ENCODE data around the gene RTF2.
"Not testable (repeated sequence)": the region's sequence is repeated elsewhere in the genome, so short reads cannot be mapped to it uniquely, and the experiment has no call there.

DNA sequence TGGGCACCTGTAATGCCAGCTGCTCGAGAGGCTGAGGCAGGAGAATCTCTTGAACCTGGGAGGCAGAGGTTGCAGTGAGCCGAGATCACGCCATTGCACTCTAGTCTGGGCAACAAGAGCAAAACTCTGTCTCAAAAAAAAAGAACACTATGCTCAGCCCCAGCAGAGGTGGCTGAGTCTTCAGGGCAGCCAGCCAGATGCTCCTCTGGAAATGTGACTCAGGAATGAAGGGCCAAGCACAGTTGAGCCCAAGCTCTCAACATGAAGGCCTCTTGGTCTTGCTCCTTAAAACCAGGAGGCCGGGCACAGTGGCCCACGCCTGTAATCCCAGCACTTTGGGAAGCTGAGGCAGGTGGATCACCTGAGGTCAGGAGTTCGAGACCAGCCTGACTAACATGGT lies 96.1 kb downstream of the RTF2 start:
- TF ChIP-seq, protein P1, sequence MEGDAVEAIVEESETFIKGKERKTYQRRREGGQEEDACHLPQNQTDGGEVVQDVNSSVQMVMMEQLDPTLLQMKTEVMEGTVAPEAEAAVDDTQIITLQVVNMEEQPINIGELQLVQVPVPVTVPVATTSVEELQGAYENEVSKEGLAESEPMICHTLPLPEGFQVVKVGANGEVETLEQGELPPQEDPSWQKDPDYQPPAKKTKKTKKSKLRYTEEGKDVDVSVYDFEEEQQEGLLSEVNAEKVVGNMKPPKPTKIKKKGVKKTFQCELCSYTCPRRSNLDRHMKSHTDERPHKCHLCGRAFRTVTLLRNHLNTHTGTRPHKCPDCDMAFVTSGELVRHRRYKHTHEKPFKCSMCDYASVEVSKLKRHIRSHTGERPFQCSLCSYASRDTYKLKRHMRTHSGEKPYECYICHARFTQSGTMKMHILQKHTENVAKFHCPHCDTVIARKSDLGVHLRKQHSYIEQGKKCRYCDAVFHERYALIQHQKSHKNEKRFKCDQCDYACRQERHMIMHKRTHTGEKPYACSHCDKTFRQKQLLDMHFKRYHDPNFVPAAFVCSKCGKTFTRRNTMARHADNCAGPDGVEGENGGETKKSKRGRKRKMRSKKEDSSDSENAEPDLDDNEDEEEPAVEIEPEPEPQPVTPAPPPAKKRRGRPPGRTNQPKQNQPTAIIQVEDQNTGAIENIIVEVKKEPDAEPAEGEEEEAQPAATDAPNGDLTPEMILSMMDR (IDR thresholded peaks at IDR 0.05; ENCODE audit: insufficient read depth, low read depth, low read length), result not testable (repeated sequence)
- TF ChIP-seq EZH2 (IDR thresholded peaks at IDR 0.05; ENCODE audit: insufficient read depth, low read length), result not testable (repeated sequence)
